ENCODE results near the gene PTPRR. TPM values are rescaled to one million over a fixed set of nuclear protein-coding genes. Genes with fewer than 3 reads are reported as not detected.

The PTPRR gene
- total RNA-seq, 1 donor from 2014 or later: 0.98 TPM

GRCh38 chr12:70830221-70831061 lies 90.1 kb downstream of the PTPRR start:
- no peaks in the 10 kb centered on the region for H3K4me1 ChIP-seq
- TF ChIP-seq POLR2A (IDR thresholded peaks at IDR 0.05) (no peak), POLR2AphosphoS5 (IDR thresholded peaks at IDR 0.05; ENCODE audit: insufficient read depth in 1 of 2, low read depth in 1 of 2) (no peak), CTCF (IDR thresholded peaks at IDR 0.05) (no peak)
- H3K9me3 ChIP-seq: no peaks in the 10 kb centered on the region
- no peak for DNase-seq (ENCODE audit: extremely low spot score in 2 of 2)
- no peak overlapping the region for H3K4me3 ChIP-seq
- no peaks in the 10 kb centered on the region for H3K36me3 ChIP-seq
- no peak overlapping the region for H3K27ac ChIP-seq
- intact Hi-C loops (cut with DNase I): no loop called here
- no peaks in the 10 kb centered on the region for H3K27me3 ChIP-seq

GRCh38 chr12:70829070-70829469 lies 91.5 kb downstream of the PTPRR start:
- Histone ChIP-seq H3K27ac (no peak overlapping the region), H3K36me3 (no peaks in the 10 kb centered on the region), H3K4me3 (no peak overlapping the region), H3K9me3 (no peaks in the 10 kb centered on the region), H3K4me1 (no peaks in the 10 kb centered on the region), H3K27me3 (no peaks in the 10 kb centered on the region)
- intact Hi-C loops (cut with DNase I): no loop called here
- TF ChIP-seq POLR2A (IDR thresholded peaks at IDR 0.05) (no peak), POLR2AphosphoS5 (IDR thresholded peaks at IDR 0.05; ENCODE audit: insufficient read depth in 1 of 2, low read depth in 1 of 2) (no peak)
- DNase-seq (ENCODE audit: extremely low spot score in 2 of 2): no peak

GRCh38 chr12:70828351-70828750 lies 92.2 kb downstream of the PTPRR start:
- H3K4me1 ChIP-seq: no peaks in the 10 kb centered on the region
- intact Hi-C loops (cut with DNase I): no loop called here
- H3K27ac ChIP-seq: no peak overlapping the region
- no peak for DNase-seq (ENCODE audit: extremely low spot score in 2 of 2)
- no peaks in the 10 kb centered on the region for H3K27me3 ChIP-seq
- TF ChIP-seq CTCF (IDR thresholded peaks at IDR 0.05): no peak
- TF ChIP-seq POLR2A (IDR thresholded peaks at IDR 0.05): no peak
- TF ChIP-seq POLR2AphosphoS5 (IDR thresholded peaks at IDR 0.05; ENCODE audit: insufficient read depth in 1 of 2, low read depth in 1 of 2): no peak
- no peaks in the 10 kb centered on the region for H3K9me3 ChIP-seq
- no peak overlapping the region for H3K4me3 ChIP-seq
- H3K36me3 ChIP-seq: no peaks in the 10 kb centered on the region

- H3K27ac ChIP-seq: no peak overlapping the region
- no peaks in the 10 kb centered on the region for H3K36me3 ChIP-seq
- TF ChIP-seq POLR2AphosphoS5 (IDR thresholded peaks at IDR 0.05; ENCODE audit: insufficient read depth in 1 of 2, low read depth in 1 of 2): no peak
- no peak for TF ChIP-seq POLR2A (IDR thresholded peaks at IDR 0.05)
- TF ChIP-seq CTCF (IDR thresholded peaks at IDR 0.05): no peak
- H3K27me3 ChIP-seq: no peaks in the 10 kb centered on the region
- DNase-seq (ENCODE audit: extremely low spot score in 2 of 2): no peak
- H3K9me3 ChIP-seq: no peaks in the 10 kb centered on the region
- H3K4me1 ChIP-seq: no peaks in the 10 kb centered on the region
- intact Hi-C loops (cut with DNase I): no loop called here
- no peak overlapping the region for H3K4me3 ChIP-seq
Measured at GRCh38 chr12:70826156-70826555, 94.4 kb downstream of the PTPRR start.

GRCh38 chr12:70824511-70824910 lies 96.0 kb downstream of the PTPRR start:
- no peaks in the 10 kb centered on the region for H3K4me1 ChIP-seq
- H3K27me3 ChIP-seq: no peaks in the 10 kb centered on the region
- H3K4me3 ChIP-seq: no peak overlapping the region
- no peak for TF ChIP-seq POLR2AphosphoS5 (IDR thresholded peaks at IDR 0.05; ENCODE audit: insufficient read depth in 1 of 2, low read depth in 1 of 2)
- TF ChIP-seq CTCF (IDR thresholded peaks at IDR 0.05): no peak
- no peak for TF ChIP-seq POLR2A (IDR thresholded peaks at IDR 0.05)
- DNase-seq (ENCODE audit: extremely low spot score in 2 of 2): no peak
- H3K27ac ChIP-seq: no peak overlapping the region
- no peaks in the 10 kb centered on the region for H3K36me3 ChIP-seq
- H3K9me3 ChIP-seq: no peaks in the 10 kb centered on the region
- intact Hi-C loops (cut with DNase I): no loop called here
